Right cardiac atrium (tissue), 5 donors: Measurements from ENCODE around the gene ADAMTS16. TPM values are rescaled to one million over a fixed set of nuclear protein-coding genes. Genes with fewer than 3 reads are reported as not detected.

ENCODE experiments used
- ATAC-seq, 2 donors: fragments of 200-7000 bp; cut with Tn5 transposase; one replicate each; pipeline versions ENCODE4 v1.8.0 to v1.9.1; 2020; ENCODE audit warnings: moderate library complexity in 2 of 2, mild to moderate bottlenecking in 1 of 2
- DNase-seq, 3 donors: peaks; one replicate each; pipeline ENCODE4 v3.0.0-alpha.2; 2020
- H3K27ac ChIP-seq: one replicate; pipeline ENCODE4 v1.5.1; 2013; ENCODE audit warnings: mild to moderate bottlenecking, low read length, control low read depth, moderate library complexity
- H3K27me3 ChIP-seq: one replicate; pipeline ENCODE4 v1.6.1; 2013; ENCODE audit not compliant: control insufficient read depth, insufficient read depth
- H3K4me1 ChIP-seq: one replicate; pipeline ENCODE4 v1.6.1; 2013; ENCODE audit warnings: low read length; ENCODE audit not compliant: control insufficient read depth, insufficient read depth
- H3K4me3 ChIP-seq: one replicate; pipeline ENCODE4 v1.5.1; 2013; ENCODE audit warnings: low read length, control low read depth
- H3K9me3 ChIP-seq: one replicate; pipeline ENCODE4 v1.6.1; 2013; ENCODE audit warnings: low read length; ENCODE audit not compliant: control insufficient read depth
- WGBS: extraction: QIAGEN DNeasy Blood & Tissue Kit; methylation state at CpG from one replicate; pipeline ENCODE4 v1.1.7; 2013; 5-methylcytosine and 5-hydroxymethylcytosine counted together
- intact Hi-C, 4 donors: fragments of 100-400 bp; cut with DNase I; formaldehyde crosslinking; loops; one replicate each; pipeline versions ENCODE4 v1.11.0 to v1.14.0; 2022 to 2023
- polyA plus RNA-seq: library from polyadenylated mRNA; stranded (reverse); fragments of 200-250 nt; gene quantifications from one replicate; pipeline ENCODE4 v1.2.3, GENCODE V29; 2013
- total RNA-seq, 4 donors: library from RNA; stranded (reverse); fragmentation: NEBNext Ultra II Directional; extraction: Animal tissue kit (Norgen Biotek cat#: 25700); gene quantifications; one replicate each; pipeline ENCODE4 v1.2.1, GENCODE V29; 2021
- donor health status: healthy with polysubstance abuse.
- donor health status: DM: no; HTN: yes; CAD: no.
- donor health status: DM: no; HTN: no; CAD: no.
- donor health status: DM: no; HTN: yes; CAD: no; lungs with severe emphysema.
- donor health status: DM: yes; HTN: yes; CAD: no.

Gene ADAMTS16
- total and polyA plus RNA-seq, 5 donors, result not detected

DNA sequence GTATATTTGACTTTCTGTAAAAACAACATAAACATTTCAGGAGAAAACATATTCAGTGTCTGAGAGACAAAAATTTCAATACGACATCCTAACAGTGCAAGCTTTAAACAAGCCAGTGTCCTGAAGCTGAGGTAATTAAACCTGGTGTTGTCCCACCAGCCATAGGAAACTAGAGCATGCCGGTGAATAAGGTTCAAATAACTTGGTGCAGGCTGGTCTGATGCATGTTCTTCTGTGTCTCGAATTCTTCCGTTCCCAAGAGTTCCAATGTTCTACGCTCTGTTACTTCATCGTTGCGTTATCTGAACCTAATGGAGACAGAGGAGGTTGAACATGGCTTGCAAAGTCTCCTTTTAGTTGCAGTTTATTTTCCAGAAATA, 48.9 kb downstream of the ADAMTS16 start:
- Histone ChIP-seq H3K27me3 (no peaks in the 10 kb centered on the region), H3K9me3 (peaks cover 3% of the 10 kb centered on the region), H3K4me3 (no peak overlapping the region), H3K4me1 (no peaks in the 10 kb centered on the region), H3K27ac (no peak overlapping the region)
- DNase-seq, result no peak
- ATAC-seq, result no peak
- intact Hi-C loops, result no loop called here
- 92% methylated on average over 7 of the region's 7 CpGs for WGBS

DNA sequence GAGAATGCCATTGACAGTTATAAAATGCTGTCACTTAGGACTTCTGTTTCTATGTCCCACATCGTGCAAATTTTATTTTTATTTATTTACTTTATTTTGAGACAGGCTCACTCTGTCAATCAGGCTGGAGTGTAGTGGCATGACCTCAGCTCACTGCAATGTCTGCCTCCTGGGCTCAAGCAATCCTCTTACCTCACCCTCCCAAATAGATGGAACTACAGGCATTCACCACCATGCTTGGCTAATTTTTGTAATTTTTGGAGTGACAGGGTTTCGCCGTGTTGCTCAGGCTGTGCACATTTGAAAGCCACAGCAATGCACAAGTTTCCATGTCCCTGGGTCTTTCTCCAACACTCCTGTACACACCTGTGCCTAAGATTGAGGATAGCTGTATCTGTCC, 51.8 kb downstream of the ADAMTS16 start:
- 89% methylated on average over 3 of the region's 3 CpGs for WGBS
- no peak for ATAC-seq
- Histone ChIP-seq H3K9me3 (peaks cover 6% of the 10 kb centered on the region), H3K4me1 (no peaks in the 10 kb centered on the region), H3K4me3 (no peak overlapping the region), H3K27me3 (no peaks in the 10 kb centered on the region), H3K27ac (no peak overlapping the region)
- intact Hi-C loops, result no loop called here
- no peak for DNase-seq

DNA sequence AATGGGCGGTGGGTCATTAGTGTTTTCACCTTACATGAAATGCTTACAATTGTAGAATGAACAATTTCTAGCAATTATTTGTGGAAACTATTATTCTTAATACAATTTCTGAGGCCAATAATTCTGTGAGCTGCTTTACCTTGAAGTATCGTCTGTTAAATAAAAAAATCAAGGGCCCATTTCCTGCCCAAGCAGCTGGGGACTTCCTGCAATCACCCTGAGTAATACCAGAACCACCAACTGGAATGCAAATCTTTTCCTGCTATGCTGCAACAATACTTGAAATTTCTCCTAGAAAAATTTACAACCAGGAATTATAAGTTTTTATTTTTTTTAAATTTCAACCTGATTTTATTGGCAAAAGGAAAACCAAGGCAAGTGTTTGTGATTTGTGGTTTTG, 52.6 kb downstream of the ADAMTS16 start:
- 67% methylated on average over 2 of the region's 2 CpGs for WGBS
- intact Hi-C loops, result no loop called here

DNA sequence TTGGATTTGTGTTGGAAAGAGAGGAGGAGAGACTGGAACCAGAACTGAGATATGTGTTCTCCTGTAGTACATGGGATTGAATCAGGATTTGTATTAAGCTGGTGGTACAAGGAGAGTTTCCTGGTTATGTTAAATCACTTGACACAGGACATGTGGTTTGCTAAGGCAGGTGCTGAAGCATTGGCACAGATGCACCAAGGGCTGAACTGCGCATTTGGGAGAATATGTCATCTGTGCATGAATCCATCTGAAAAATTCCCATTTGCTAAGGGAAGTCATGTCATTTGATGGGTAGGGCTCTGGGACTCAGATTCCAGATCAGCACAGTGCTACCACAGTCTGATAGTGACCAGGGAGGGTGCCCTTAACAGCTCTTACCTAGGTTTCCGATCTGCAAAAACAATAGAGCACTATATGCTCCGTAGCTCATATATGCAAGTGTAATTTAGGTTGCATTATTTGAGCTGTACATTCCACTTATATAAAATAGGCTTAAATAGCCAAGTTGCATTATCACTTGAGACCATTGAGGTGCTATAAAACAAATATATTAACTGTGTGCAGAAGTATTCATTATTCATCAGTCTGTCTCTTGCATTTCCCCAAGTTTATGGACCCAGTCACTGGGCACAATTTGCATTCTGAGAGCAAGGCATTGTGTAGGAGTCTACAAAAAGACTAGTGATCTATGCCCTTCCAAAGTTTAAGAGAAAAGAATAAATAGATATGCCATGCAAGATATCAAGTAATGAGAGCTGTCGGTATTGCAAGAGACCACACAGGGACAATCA, 55.2 kb downstream of the ADAMTS16 start:
- ATAC-seq, result no peak
- intact Hi-C loops, result no loop called here
- H3K27me3 ChIP-seq, result no peaks in the 10 kb centered on the region
- no peak overlapping the region for H3K27ac ChIP-seq
- no peak for DNase-seq
- H3K4me1 ChIP-seq, result no peaks in the 10 kb centered on the region
- H3K4me3 ChIP-seq, result no peak overlapping the region
- peaks cover 8% of the 10 kb centered on the region for H3K9me3 ChIP-seq
- whole genome bisulfite sequencing, result 90% methylated on average over 4 of the region's 4 CpGs

More for the DNA sequence above, 52.6 kb downstream of the ADAMTS16 start:
- peaks cover 7% of the 10 kb centered on the region for H3K9me3 ChIP-seq
- DNase-seq (no peak), ATAC-seq (no peak)
- H3K4me3 ChIP-seq, result no peak overlapping the region
- H3K27me3 ChIP-seq, result no peaks in the 10 kb centered on the region
- H3K4me1 ChIP-seq, result no peaks in the 10 kb centered on the region
- no peak overlapping the region for H3K27ac ChIP-seq

DNA sequence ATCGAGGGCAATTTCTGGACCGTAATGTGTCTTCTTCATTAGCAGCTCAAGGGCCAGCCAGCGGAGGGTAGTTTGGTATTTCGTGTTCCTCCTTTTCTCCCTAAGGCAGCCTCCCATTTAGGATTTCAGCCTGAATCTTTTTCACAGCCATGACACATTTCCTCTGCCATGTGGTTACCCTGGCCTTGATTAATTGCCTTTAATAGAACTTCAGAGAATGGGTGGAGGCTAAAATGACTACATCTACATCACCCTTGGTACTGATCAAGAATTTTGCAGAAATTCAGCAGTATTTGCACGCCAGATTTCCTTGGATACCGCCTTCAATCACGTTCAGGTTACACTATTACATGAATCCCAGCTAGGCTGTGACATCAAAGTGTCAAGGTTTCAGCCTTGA, 58.0 kb downstream of the ADAMTS16 start:
- Histone ChIP-seq H3K4me3 (no peak overlapping the region), H3K9me3 (peaks cover 5% of the 10 kb centered on the region), H3K4me1 (no peaks in the 10 kb centered on the region), H3K27me3 (no peaks in the 10 kb centered on the region), H3K27ac (no peak overlapping the region)
- intact Hi-C loops, result no loop called here
- WGBS, result 84% methylated on average over 7 of the region's 7 CpGs
- DNase-seq, result no peak
- no peak for ATAC-seq

DNA sequence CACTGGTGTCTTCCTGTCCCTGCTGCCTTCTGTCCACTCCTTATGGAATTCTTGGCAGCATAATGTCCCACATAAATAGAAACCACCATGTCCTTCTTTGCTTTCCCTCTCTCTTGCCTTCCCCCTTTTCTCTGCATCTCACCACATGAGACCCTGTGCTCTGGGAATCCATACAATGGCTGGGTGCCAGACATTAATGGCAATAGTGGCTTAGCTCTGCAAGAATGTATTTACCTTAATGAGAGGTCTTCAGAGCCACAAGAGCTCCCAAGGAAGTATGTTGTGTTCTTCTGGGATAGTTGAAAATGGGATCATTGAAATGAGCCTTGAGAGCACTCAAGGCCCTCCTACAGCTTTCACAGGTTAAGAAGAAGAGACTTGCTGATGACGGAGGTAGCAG, 58.7 kb downstream of the ADAMTS16 start:
- no peaks in the 10 kb centered on the region for H3K4me1 ChIP-seq
- intact Hi-C loops, result no loop called here
- peaks cover 5% of the 10 kb centered on the region for H3K9me3 ChIP-seq
- no peak overlapping the region for H3K4me3 ChIP-seq
- WGBS, result 0% methylated on average over 1 of the region's 1 CpG
- H3K27me3 ChIP-seq, result no peaks in the 10 kb centered on the region
- DNase-seq (no peak), ATAC-seq (no peak)
- H3K27ac ChIP-seq, result no peak overlapping the region

DNA sequence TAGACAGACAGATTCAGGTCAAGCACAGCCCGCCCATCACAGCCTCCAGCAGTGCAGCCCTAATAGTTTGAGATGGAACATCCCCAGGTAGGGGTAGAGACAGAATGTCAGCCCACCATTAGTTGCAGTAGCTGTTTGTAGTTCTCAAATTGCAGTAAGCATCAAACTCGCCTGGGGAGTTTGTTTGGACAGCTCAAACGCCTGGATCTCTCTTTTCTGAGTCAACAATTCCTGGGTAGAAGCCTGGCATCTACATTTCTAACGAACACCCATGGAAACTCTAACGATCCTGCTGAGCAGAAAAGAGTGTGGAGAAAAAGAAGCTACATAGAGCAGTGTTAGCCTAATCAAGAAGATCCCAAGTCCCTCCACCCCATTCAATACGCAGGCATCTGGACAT, 59.4 kb downstream of the ADAMTS16 start:
- Histone ChIP-seq H3K4me1 (no peaks in the 10 kb centered on the region), H3K27me3 (no peaks in the 10 kb centered on the region), H3K27ac (no peak overlapping the region), H3K4me3 (no peak overlapping the region), H3K9me3 (peaks cover 5% of the 10 kb centered on the region)
- 43% methylated on average over 6 of the region's 6 CpGs for WGBS
- DNase-seq (no peak), ATAC-seq (no peak)
- intact Hi-C loops, result no loop called here

DNA sequence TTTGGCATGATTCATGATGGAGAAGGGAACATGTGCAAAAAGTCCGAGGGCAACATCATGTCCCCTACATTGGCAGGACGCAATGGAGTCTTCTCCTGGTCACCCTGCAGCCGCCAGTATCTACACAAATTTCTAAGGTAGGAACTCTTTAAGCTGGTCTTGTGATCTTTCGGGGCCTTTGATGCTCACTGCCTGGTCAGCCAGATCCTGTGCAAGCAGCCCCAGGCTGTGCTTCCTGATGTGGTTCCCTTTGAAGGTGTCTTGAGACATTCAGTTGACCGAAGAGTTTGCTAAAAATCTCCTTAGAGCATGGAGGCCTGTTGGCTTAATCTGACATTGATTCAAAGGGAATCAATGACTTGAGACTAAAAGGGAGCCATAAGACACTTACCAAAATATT, 60.0 kb downstream of the ADAMTS16 start:
- Histone ChIP-seq H3K27ac (no peak overlapping the region), H3K4me3 (no peak overlapping the region), H3K9me3 (peaks cover 3% of the 10 kb centered on the region), H3K4me1 (no peaks in the 10 kb centered on the region), H3K27me3 (no peaks in the 10 kb centered on the region)
- DNase-seq (no peak), ATAC-seq (no peak)
- intact Hi-C loops, result no loop called here
- WGBS, result 85% methylated on average over 5 of the region's 5 CpGs

DNA sequence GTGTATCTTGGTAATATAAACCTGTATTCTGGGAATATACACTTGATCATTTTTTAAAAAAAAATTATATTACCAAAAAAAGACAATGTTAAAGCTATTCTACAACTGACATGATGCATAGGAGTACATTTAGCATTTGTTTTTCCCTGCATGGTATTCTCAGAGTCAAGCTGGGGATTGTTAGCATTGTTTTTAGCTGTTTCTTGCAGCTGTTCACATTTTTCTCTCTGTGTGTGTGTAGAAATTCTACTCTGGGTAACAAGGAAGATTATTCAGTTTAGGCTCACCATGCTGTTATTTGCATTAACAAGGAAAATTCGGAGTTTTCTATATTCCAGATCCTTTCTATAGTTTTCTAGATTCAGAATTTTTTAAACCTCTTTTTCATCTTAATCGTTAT, 62.2 kb downstream of the ADAMTS16 start:
- 34% methylated on average over 2 of the region's 2 CpGs for WGBS
- DNase-seq (no peak), ATAC-seq (no peak)
- Histone ChIP-seq H3K27me3 (no peaks in the 10 kb centered on the region), H3K9me3 (peaks cover 1% of the 10 kb centered on the region), H3K4me1 (no peaks in the 10 kb centered on the region), H3K4me3 (no peak overlapping the region), H3K27ac (no peak overlapping the region)
- intact Hi-C loops, result no loop called here

DNA sequence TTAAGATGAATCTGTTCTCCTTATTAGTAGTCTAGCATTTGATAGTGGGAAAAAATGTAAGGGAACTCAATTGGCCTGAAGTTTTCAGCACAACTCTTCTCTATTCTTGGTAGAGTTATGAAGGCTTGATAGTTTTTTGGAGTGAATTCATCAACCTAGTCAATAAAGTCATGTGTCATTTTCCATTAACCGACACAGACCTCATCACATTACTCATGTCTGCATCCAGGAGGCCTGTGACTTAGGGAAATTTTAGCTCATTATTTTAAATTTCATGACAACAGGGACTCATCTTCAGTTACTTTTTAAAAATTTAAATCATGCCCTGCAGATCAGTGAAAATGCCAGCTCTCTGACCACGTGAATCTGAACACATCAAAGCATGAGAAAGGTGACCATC, 63.3 kb downstream of the ADAMTS16 start:
- ATAC-seq (no peak), DNase-seq (no peak)
- no peak overlapping the region for H3K27ac ChIP-seq
- H3K27me3 ChIP-seq, result no peaks in the 10 kb centered on the region
- intact Hi-C loops, result no loop called here
- H3K4me1 ChIP-seq, result no peaks in the 10 kb centered on the region
- H3K9me3 ChIP-seq, result peaks cover 1% of the 10 kb centered on the region
- 69% methylated on average over 2 of the region's 2 CpGs for WGBS
- H3K4me3 ChIP-seq, result no peak overlapping the region

DNA sequence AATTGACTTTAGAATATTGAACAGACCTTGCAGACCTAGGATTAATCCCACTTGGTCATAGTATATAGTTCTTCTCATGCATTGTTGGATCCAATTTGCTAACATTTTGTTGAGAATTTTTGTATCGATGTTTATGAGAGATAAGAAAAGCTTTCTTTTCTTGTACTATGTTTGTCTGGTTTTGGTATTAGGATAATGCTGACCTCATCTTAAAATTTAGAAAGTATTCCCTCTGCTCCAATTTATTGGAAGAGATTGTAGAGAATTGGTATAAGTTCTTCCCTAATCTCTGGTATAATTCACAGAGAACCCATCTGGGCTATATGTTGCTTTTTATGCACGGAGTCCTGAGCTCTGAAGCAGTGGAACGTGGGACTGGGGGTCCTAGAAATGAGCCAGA, 67.7 kb downstream of the ADAMTS16 start:
- Histone ChIP-seq H3K4me3 (no peak overlapping the region), H3K27ac (no peak overlapping the region), H3K4me1 (no peaks in the 10 kb centered on the region), H3K27me3 (no peaks in the 10 kb centered on the region), H3K9me3 (peaks cover 1% of the 10 kb centered on the region)
- no peak for DNase-seq
- intact Hi-C loops, result no loop called here
- ATAC-seq, result no peak
- WGBS, result 78% methylated on average over 3 of the region's 3 CpGs

DNA sequence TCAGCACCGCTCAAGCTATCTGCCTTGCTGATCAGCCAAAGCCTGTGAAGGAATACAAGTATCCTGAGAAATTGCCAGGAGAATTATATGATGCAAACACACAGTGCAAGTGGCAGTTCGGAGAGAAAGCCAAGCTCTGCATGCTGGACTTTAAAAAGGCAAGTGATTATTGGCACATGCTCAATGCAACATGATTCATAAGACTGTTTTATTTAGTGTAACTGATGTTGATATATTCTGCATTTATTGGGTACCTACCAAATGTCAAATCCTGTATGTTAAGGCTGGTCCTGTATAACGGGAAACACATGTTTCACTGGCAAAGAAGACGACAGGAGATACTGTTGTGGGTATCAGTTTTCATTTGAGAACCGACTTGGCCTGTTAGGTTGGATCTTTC, 69.0 kb downstream of the ADAMTS16 start:
- intact Hi-C loops, result no loop called here
- WGBS, result 46% methylated on average over 5 of the region's 5 CpGs
- Histone ChIP-seq H3K27me3 (no peaks in the 10 kb centered on the region), H3K9me3 (peaks cover 1% of the 10 kb centered on the region), H3K4me3 (no peak overlapping the region), H3K4me1 (no peaks in the 10 kb centered on the region), H3K27ac (no peak overlapping the region)
- ATAC-seq (no peak), DNase-seq (no peak)
